IPS-15b (cell line): ENCODE measurements around the gene TMEM183A.
"Not testable (repeated sequence)": the region's sequence is repeated elsewhere in the genome, so short reads cannot be mapped to it uniquely, and the experiment has no call there.

Experiments used
- H3K27me3 ChIP-seq: one replicate; pipeline ENCODE4 v1.6.1; 2013; ENCODE audit warnings: low read length; ENCODE audit not compliant: control insufficient read depth, insufficient read depth
- H3K36me3 ChIP-seq: one replicate; pipeline ENCODE4 v1.6.1; 2013; ENCODE audit warnings: low read length; ENCODE audit not compliant: control insufficient read depth, insufficient read depth
- H3K4me1 ChIP-seq: one replicate; pipeline ENCODE4 v1.6.1; 2013; ENCODE audit warnings: mild to moderate bottlenecking, low read length; ENCODE audit not compliant: control insufficient read depth, insufficient read depth
- H3K4me3 ChIP-seq: one replicate; pipeline ENCODE4 v1.5.1; 2013; ENCODE audit warnings: low read depth, low read length
- H3K9ac ChIP-seq: one replicate; pipeline ENCODE4 v1.6.1; 2013; ENCODE audit warnings: low read depth, mild to moderate bottlenecking, low read length
- H3K9me3 ChIP-seq: one replicate; pipeline ENCODE4 v1.6.1; 2013; ENCODE audit warnings: mild to moderate bottlenecking, low read length; ENCODE audit not compliant: control insufficient read depth, insufficient read depth

TMEM183A gene

DNA sequence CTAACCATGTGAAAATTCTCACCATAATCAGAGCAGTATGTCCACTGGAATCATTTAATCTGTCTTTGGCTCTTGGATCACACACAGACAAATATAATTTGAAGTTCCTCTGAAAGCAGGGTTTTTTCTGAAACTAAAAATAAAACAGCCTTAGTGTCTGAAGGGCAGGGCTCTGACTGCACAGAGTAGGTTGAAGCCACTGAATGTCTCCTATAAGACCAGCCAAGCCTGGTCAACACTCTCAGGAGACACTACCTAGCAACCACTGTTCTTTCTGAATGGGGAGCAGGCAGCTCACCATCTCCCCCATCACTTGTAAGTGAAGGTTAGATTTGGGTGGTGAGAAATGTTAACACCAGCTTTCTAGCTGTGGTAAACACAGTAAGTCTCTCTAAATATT, 16.1 kb upstream of the TMEM183A start:
- peaks cover 4% of the 10 kb centered on the region for H3K27me3 ChIP-seq
- no peaks in the 10 kb centered on the region for H3K4me1 ChIP-seq
- H3K9ac ChIP-seq: no peak overlapping the region
- H3K36me3 ChIP-seq: no peaks in the 10 kb centered on the region
- H3K4me3 ChIP-seq: no peak overlapping the region
- H3K9me3 ChIP-seq: no peaks in the 10 kb centered on the region

DNA sequence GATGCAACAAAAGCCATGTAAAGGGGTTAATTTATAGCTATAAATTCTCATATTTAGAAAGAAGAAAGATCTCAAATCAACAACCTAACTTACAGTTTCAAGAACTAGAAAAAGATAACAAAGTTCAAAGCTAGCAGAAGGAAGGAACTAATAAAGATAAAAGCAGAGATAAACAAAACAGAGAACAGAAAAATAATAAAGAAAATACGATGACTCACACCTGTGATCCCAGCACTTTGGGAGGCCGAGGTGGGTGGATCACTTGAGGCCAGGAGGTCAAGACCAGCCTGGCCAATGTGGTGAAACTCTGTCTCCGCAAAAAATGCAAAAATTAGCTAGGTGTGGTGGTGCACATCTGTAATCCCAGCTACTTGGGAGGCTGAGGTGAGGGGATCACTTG, 12.4 kb upstream of the TMEM183A start:
- Histone ChIP-seq H3K27me3 (no peaks in the 10 kb centered on the region), H3K36me3 (no peaks in the 10 kb centered on the region), H3K9me3 (no peaks in the 10 kb centered on the region), H3K9ac (no peak overlapping the region), H3K4me3 (no peak overlapping the region), H3K4me1 (no peaks in the 10 kb centered on the region)

DNA sequence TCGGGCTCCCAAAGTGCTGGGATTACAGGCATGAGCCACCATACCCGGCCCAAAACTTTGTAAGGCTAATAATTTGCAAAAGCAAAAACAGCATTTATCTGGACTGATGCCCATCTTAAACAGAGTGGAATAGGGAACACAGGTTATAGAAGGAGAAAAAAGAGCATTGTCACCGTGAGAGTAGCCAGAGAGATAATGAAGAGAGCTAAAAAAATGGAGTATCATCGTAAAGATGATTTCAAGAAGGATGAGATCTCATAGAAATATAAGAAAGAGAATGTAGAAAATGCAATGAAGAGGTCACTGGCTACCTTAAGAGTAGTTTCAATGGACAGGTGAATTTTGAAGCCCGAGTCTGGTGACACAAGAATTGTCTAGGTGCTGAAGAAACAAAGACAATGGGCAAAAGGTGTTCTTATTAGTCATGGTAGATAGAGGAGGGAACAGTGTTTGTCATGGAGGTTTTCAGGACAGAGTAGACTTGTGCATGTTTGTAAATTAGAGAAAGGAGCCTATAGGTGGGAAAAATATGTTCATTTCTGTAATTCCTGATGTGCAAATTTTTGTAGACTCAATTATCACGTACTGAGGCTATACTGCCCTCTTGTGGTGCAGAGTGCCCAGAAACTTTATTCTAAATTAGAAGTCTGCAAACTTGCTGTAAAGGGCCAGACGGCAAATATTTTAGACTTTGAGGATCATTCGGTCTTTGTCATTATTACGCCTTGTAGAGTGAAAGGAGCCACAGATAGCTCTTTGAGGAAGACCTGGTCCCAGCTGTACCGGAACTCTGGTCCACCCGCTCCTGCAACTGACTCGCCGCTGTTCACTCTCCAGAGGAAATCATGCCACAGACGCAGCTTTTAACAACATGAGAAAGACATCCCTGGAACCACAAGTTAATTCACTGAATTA, 8.1 kb upstream of the TMEM183A start:
- Histone ChIP-seq H3K27me3 (no peaks in the 10 kb centered on the region), H3K9me3 (no peaks in the 10 kb centered on the region), H3K36me3 (no peaks in the 10 kb centered on the region), H3K4me3 (no peak overlapping the region), H3K4me1 (no peaks in the 10 kb centered on the region), H3K9ac (no peak overlapping the region)

DNA sequence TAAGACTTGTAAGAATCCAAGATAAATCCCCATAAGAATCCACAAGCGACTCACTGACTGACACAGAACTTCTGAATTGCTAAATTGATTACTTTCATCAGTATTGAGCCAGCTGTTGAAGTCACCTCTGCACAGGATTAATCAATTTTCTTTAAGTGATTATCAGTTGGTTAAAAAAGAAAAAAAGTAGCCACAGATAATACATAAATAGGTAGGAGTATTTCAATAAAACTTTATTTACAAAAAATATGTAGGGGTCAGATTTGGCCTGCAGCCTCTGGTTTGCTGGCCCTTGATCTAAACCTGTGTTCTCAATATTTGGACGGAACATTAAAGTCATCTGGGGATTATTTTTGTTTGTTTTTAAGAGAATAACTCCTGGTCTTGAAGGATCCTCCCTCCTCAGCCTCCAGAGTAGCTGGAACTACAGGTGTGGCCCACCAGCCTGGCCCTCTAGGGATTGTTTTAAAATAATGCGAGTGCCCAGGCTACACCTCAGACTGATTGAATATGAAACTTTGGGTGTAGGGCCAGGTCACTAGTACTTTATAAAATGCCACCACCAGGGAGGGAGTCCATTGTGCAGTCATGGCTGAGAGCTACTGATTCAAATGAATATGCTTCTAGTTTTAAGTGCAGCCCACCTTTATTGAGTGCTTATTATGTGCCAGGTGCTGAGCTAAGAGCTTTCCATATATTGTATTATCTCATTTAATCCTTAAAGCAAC, 6.8 kb upstream of the TMEM183A start:
- H3K4me1 ChIP-seq: peaks cover 5% of the 10 kb centered on the region
- no peak overlapping the region for H3K9ac ChIP-seq
- no peaks in the 10 kb centered on the region for H3K9me3 ChIP-seq
- H3K36me3 ChIP-seq: no peaks in the 10 kb centered on the region
- no peaks in the 10 kb centered on the region for H3K27me3 ChIP-seq
- no peak overlapping the region for H3K4me3 ChIP-seq

DNA sequence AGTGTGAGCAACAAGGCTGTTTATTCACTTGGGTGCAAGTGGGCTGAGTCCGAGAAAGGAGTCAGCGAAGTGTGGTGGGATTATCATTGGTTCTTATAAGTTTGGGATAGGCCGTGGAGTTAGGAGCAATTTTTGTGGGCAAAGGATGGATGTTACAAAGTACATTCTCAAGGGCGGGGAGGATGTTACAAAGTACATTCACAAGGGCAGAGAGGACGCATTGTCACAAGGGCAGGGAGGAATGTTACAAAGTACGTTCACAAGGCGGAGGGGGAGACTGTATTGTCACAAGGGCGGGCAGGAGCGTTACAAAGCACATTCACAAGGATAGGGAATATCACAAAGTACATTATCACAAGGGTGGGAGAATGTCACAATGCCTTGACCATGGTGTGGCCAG, 5.2 kb upstream of the TMEM183A start:
- peaks cover 11% of the 10 kb centered on the region for H3K4me1 ChIP-seq
- no peak overlapping the region for H3K4me3 ChIP-seq
- H3K9me3 ChIP-seq: no peaks in the 10 kb centered on the region
- H3K27me3 ChIP-seq: no peaks in the 10 kb centered on the region
- H3K9ac ChIP-seq: no peak overlapping the region
- H3K36me3 ChIP-seq: no peaks in the 10 kb centered on the region

DNA sequence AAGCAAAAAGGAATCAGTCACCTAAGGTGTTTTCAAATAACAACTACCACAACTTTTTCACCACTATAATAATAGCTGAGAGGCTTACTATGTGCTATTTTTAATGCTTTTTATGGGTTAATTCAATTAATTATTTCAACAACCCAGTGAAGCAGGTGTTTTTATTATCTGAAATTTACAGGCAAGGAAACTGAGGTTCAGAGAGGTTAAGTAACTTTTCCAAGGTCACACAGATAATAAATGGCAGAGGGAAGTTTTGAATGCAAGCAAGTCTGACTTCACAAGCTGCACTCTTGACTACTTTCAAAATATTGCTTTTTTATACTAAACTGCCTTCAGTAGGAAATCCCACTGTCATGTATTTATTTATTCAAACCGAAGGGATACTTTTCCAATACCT, 4.2 kb upstream of the TMEM183A start:
- no peaks in the 10 kb centered on the region for H3K36me3 ChIP-seq
- H3K9ac ChIP-seq: no peak overlapping the region
- H3K4me1 ChIP-seq: peaks cover 11% of the 10 kb centered on the region
- H3K4me3 ChIP-seq: no peak overlapping the region
- no peaks in the 10 kb centered on the region for H3K9me3 ChIP-seq
- H3K27me3 ChIP-seq: no peaks in the 10 kb centered on the region

DNA sequence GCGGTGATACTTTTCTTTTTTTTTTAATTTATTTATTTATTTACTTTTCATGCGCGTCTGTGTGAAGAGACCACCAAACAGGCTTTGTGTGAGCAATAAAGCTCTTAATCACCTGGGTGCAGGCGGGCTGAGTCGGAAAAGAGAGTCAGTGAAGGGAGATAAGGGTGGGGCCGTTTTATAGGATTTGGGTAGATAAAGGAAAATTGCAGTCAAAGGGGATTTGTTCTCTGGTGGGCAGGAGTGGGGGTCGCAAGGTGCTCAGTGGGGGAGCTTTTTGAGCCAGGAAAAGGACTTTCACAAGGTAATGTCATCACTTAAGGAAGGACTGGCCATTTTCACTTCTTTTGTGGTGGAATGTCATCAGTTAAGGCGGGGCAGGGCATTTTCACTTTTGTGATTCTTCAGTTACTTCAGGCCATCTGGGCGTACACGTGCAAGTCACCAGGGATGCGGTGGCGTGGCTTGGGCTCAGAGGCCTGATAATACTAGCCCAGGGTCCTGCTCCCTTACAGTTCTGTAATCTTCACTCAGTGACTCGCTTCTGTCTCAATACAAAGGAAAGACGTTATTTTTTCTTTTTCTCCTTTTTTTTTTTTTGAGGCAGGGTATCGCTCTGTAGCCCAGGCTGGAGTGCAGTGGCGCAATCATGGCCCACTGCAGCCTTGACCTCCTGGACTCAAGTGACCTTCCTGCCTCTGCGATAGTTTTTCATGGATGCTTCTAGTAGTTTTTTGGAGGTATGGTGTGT, 1.6 kb upstream of the TMEM183A start:
- Histone ChIP-seq H3K9ac (peak overlapping the region; percentile 61), H3K4me1 (peaks cover 11% of the 10 kb centered on the region), H3K4me3 (peak overlapping the region; percentile 94)
- H3K9me3 ChIP-seq, H3K36me3 ChIP-seq, H3K27me3 ChIP-seq: not testable (repeated sequence)

DNA sequence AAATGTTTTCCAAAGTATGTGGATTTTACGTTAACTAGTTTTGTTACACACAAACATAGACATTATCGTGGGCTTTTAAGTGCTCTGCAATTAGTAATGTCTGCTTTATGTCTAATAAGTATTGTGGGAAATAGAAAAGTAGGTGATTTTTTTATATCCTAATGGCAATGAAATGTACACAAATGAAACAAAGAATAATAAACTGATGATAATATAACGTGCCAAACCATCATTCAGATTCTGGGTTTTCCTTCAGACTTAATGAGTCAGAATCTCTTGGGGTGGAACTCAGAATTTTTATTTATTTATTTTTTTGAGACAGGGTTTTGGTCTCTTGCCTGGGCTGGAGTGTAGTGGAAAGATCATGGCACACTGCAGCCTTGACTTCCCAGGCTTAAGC, 2.0 kb downstream of the TMEM183A start:
- peaks cover 6% of the 10 kb centered on the region for H3K36me3 ChIP-seq
- no peak overlapping the region for H3K4me3 ChIP-seq
- no peaks in the 10 kb centered on the region for H3K9me3 ChIP-seq
- no peaks in the 10 kb centered on the region for H3K27me3 ChIP-seq
- peaks cover 11% of the 10 kb centered on the region for H3K4me1 ChIP-seq
- H3K9ac ChIP-seq: no peak overlapping the region

DNA sequence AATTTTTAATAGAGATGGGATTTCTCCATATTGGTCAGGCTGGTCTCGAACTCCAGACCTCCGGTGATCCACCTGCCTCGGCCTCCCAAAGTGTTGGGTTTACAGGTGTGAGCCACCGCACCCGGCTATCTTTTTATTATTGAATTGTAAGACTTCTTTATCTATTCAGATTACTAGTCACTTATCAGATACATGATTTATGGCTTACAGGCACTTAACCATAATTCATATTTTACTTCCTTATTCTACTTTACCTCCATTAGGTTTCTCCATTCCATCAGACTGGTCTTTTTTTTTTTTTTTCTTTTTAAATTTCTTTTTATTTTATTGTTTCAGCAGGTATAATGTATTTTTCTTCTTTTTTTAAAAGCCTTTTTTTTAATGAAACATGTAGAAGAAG, 4.4 kb downstream of the TMEM183A start:
- Histone ChIP-seq H3K36me3 (peaks cover 25% of the 10 kb centered on the region), H3K9ac (no peak overlapping the region), H3K4me3 (no peak overlapping the region), H3K9me3 (no peaks in the 10 kb centered on the region), H3K27me3 (no peaks in the 10 kb centered on the region), H3K4me1 (no peaks in the 10 kb centered on the region)

DNA sequence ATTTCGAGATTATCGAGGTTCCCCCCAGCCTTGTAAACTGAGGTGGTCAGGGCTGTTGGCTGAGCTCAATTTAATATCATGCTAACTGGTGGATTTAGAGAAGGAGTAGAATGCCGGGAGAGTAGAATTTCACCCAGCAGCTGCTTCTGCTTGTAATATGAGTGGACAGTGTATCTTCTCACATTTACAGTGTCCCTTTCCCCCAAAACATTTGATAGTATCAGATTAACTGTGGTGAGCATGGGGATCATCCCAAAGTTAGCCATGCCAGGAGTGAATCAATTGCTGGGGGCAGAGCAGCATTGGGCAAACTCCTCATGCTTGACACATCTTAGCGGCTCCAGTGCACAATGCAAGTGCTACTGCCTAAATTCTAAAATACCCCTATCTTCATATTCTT, 9.9 kb downstream of the TMEM183A start:
- H3K27me3 ChIP-seq: no peaks in the 10 kb centered on the region
- H3K4me3 ChIP-seq: no peak overlapping the region
- no peaks in the 10 kb centered on the region for H3K4me1 ChIP-seq
- peaks cover 45% of the 10 kb centered on the region for H3K36me3 ChIP-seq
- H3K9ac ChIP-seq: no peak overlapping the region
- H3K9me3 ChIP-seq: no peaks in the 10 kb centered on the region

DNA sequence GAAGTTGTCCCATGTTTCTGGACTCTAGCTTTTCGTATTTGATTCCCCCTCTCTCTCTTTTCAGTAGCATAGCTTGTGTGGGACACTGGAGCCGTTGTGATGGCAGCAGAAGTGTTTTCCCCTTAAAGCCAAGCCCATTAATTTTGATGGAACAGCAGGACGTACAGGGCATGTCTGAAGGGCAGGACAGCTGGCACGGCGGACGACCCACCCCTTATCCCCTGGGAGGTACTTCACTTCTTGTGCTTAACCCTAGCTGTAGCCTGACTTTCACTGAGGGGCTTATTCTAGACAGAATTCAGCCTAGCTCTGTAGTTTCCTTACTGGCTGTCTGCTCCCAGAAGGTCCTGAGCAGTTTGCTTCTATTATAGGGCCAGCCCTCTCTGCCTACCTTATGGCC, 10.5 kb downstream of the TMEM183A start:
- Histone ChIP-seq H3K4me3 (no peak overlapping the region), H3K36me3 (peaks cover 46% of the 10 kb centered on the region), H3K27me3 (no peaks in the 10 kb centered on the region), H3K9me3 (no peaks in the 10 kb centered on the region), H3K4me1 (no peaks in the 10 kb centered on the region), H3K9ac (no peak overlapping the region)
